Measurements from ENCODE around the gene SUPT3H.

Gene SUPT3H

GRCh38 chr6:45377554-45378333, at the start of gene SUPT3H:
SUPT3H (minus strand) TSS chr6:45377934.
- peak; percentile 78 for DNase-seq (ENCODE audit: low read depth, low spot score)

GRCh38 chr6:45426251-45426650, 48.5 kb upstream of the SUPT3H start:
- no peak for DNase-seq (ENCODE audit: low read depth, low spot score)

- DNase-seq (ENCODE audit: low read depth, low spot score) = no peak
Measured at GRCh38 chr6:45424451-45424861, 46.7 kb upstream of the SUPT3H start.

GRCh38 chr6:45423824-45424450, 46.2 kb upstream of the SUPT3H start:
- DNase-seq (ENCODE audit: low read depth, low spot score) = no peak

DNA sequence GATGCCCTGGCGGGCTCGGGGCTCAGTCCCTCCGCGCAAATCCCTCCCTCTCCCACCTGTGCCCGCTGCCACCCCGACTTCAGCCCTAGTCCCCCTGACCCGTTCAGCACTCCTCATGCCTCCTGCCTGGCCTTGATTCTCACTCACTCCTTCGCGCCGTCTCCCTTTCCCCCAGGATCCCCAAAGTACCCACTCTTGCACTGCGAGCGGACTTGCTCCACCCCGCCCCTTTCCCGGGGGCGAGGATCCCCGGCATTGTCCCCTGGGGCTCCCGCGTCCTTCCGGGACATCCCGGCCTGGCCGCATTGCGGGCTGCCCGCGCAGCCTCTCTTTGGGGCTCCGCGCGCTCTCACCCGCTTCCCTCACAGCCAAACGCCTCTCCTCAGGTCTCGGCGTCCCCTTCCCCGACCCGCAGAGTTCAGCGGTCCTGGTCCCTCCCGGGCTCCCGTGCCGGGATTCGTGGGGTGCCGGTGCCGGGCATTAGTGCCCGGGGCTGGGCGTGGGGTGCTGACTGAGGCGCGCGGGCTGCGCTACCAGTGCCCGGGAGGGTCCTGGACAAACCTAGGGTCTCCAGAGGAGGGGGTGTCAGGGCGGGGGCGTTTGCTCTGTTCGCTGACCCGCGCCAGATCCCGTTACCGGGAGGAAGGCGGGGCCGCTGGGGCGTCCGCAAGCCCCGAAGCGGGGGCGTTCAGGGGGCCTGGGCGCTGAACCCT, 45.5 kb upstream of the SUPT3H start:
- DNase-seq (ENCODE audit: low read depth, low spot score) = no peak

GRCh38 chr6:45422503-45423110, 44.9 kb upstream of the SUPT3H start:
- DNase-seq (ENCODE audit: low read depth, low spot score) = no peak

DNA sequence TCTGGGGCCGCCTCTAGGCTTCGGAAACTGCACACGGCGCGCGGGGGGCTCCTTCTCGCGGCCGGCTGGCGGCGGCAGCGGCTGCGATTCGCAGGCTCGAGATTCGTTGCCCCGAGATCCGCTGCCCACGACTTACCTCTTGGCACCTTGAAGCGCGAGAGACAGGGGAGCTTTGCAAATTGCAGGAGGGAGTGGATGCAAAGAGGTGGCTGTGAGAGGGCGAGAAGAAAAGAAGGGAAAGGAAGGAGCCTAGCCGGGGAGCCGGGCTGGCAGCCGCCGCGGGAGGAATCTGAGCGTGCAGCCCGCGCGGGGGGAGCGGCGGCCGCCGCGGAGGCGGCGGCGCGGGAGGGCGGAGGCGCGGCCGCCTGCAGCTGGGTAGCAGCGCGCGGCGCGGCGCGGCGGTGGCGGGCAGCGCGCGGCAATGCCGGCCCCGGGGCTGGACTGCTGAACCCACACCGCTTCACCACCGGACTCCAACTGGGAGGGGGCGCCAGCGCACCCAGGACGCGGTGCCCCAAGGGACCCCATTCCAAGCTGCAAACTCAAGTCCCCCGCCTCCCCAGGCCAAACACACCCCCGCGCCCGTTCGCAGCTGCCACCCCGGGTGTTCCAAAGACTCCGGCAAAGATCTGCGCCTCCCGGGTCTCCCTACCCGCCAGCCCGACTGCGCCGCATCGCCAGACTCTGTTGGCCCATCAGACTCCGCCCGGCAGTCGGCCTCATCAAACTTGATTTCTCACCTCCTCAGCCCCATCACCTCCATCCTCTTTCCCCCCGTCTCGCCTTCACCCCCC, 44.2 kb upstream of the SUPT3H start:
- no peak for DNase-seq (ENCODE audit: low read depth, low spot score)

GRCh38 chr6:45420909-45421708, 43.4 kb upstream of the SUPT3H start:
- DNase-seq (ENCODE audit: low read depth, low spot score) = no peak

GRCh38 chr6:45420083-45420908, 42.6 kb upstream of the SUPT3H start:
- DNase-seq (ENCODE audit: low read depth, low spot score) = no peak

DNA sequence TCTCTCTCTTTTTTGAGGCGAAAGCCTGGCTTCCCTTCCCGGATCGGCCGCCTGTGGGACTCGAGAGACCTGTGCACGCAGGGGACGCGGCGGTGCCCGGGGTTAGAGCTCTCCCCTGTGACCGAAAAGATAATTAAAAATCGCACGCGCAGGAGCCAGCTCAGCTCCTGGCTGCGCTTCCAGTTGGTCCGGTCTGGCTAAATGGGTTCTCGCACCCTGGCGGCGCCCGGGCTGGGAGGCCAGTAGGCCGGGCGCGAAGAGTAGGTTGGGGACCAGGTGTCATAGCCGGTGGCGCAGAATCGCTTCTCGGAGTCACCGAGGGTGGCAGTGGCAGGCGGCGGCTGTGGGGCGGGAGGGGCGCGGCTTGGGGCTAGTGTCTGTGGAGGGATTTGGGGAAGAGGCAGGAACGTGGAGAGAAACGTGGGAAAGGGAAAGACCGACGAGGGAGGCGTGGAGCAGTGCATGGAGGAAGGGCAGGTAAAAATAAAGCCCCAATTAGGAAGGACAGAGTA, 41.9 kb upstream of the SUPT3H start:
- no peak for DNase-seq (ENCODE audit: low read depth, low spot score)

- no peak for DNase-seq (ENCODE audit: low read depth, low spot score)
Measured at GRCh38 chr6:45417436-45417835, 39.7 kb upstream of the SUPT3H start.

- no peak for DNase-seq (ENCODE audit: low read depth, low spot score)
Measured at GRCh38 chr6:45416700-45417099, 39.0 kb upstream of the SUPT3H start.

- DNase-seq (ENCODE audit: low read depth, low spot score) = no peak
Measured at GRCh38 chr6:45415788-45416518, 38.2 kb upstream of the SUPT3H start.

DNA sequence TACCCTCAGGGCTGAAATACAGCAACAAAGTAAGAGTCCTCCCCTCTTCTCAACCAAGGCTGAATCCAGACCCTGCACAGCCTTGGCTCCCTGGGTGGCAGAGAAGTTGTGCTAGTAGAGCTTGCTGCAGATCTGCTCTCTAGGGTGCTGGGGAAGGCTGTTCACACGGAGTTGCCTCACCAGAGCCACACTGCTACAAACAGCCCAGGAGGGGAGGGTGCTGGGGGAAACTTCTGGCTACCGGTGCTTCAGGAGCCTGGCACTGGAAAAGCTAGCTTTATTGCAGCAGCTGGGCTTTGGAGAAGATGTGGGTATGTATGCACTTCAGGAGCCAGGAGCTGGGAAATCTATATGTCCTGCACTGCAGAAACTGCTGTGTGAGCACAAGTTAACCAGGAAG, 37.6 kb upstream of the SUPT3H start:
- no peak for DNase-seq (ENCODE audit: low read depth, low spot score)

DNA sequence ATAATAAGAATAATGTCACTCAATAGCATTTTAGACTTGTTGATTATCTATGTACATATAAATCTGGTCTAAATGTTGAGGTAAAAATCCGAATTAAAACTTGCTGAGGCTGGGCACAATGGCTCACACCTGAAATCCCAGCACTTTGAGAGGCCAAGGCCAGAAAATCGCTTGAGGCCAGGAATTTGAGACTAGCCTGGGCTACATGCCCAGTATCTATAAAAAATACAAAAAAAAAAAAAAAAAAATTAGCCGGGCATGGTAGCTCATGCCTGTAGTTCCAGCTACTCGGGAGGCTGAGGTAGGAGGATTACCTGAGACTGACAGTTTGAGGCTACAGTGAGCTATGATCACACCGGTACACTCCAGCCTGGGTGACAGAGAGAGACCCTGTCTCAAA, 34.2 kb upstream of the SUPT3H start:
- DNase-seq (ENCODE audit: low read depth, low spot score) = no peak

- no peak for DNase-seq (ENCODE audit: low read depth, low spot score)
Measured at GRCh38 chr6:45400021-45400420, 22.3 kb upstream of the SUPT3H start.

DNA sequence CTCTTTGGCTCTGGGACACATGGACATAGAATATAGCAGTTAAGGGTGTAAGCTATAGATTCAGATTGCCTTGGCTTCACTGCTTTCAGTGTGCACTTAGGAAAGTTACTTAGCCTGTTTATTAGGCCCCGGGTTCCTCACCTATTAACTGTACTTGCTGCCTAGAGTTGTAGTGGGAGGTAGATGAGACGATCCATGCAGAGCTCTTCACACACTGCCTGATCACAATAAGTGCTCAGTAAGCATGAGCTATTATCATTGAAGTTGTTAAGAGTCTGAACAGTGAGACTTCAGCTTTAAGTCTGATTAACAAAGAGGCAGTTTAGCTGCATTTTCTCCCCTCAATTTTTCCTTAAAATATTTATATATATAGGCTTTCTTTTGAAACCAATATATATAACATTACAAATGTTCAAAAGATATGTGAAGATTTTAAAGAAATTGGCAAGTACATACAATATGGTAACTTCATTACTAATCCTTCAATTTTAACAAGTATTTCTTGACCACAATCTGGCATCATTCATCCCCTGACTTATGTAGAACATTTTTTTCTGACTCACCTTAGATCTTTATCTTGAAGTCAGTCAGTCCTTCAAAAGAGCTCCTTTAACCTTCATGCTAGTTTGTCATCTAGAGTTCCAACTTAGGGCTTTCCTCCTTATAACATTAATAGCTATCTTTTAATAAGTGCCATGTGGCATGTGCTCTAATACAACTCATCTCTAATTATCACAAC, 20.5 kb upstream of the SUPT3H start:
- DNase-seq (ENCODE audit: low read depth, low spot score) = no peak

DNA sequence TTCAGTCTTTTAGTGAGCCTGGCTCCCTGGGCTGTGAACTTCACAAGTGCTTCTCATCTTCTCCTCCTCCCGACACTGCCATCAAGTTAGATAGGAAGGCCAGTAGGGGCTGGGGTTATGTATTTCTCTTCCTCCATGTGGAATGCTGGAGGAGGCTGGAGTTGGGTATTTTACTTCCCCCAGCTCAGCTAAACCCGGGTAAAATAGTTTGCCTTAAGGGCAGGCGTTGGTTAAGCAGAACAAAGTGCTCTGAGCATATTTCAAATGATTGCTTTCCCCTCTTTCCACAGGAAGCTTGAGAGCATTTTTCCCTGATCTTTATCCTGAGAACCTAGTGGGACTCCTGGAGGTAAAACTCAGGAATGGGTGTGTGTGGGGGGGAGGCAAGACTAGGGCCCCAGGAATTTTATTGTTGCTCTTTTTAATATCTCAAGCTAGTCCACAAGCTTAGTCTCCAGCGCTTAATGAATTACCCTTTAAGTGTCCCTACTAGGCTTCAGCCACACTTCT, 16.9 kb upstream of the SUPT3H start:
- no peak for DNase-seq (ENCODE audit: low read depth, low spot score)

Measured in activated CD4-positive, CD25-positive, alpha-beta regulatory T cell treated with anti-CD3 and anti-CD28 coated beads, Interleukin-2, amount 50 U/mL, for 16 hours (primary cell).